ENCODE data around the gene CTNNBIP1.

GRCh38 chr1:9892563-9893528, 17.2 kb downstream of the CTNNBIP1 start:
- TF ChIP-seq EZH2 (IDR thresholded peaks at IDR 0.05; ENCODE audit: borderline replicate concordance, insufficient read depth, low read length, poor library complexity, severe bottlenecking) (no peak), POLR2AphosphoS5 (IDR thresholded peaks at IDR 0.05) (no peak), CTCF (IDR thresholded peaks at IDR 0.05; ENCODE audit: poor library complexity, severe bottlenecking) (no peak), EP300 (conservative IDR thresholded peaks at IDR 0.05; ENCODE audit: poor library complexity, severe bottlenecking) (no peak), REST (IDR thresholded peaks at IDR 0.05; ENCODE audit: borderline replicate concordance) (no peak)
